Nephron progenitor cell (in vitro differentiated cells): ENCODE measurements around the gene TMEM256.

Source experiments
- DNase-seq: peaks from one replicate; pipeline ENCODE4 v3.0.0; 2021
- H3K27ac Mint-ChIP-seq: 2 replicates; pipeline ENCODE4 v1.8.0; 2021; ENCODE audit warnings: mild to moderate bottlenecking, moderate library complexity, mixed read lengths
- H3K27me3 Mint-ChIP-seq: 2 replicates; pipeline ENCODE4 v1.8.0; 2021; ENCODE audit warnings: mild to moderate bottlenecking, low read depth, mixed read lengths; ENCODE audit not compliant: poor library complexity
- H3K36me3 Mint-ChIP-seq: 2 replicates; pipeline ENCODE4 v1.8.0; 2021; ENCODE audit warnings: low read depth, mixed read lengths
- H3K4me1 Mint-ChIP-seq: 2 replicates; pipeline ENCODE4 v1.8.0; 2021; ENCODE audit warnings: mixed read lengths
- H3K4me3 Mint-ChIP-seq: 2 replicates; pipeline ENCODE4 v1.8.0; 2021; ENCODE audit warnings: mild to moderate bottlenecking, moderate library complexity, mixed read lengths
- H3K9me3 Mint-ChIP-seq: 2 replicates; pipeline ENCODE4 v1.8.0; 2021; ENCODE audit warnings: mild to moderate bottlenecking, moderate library complexity, mixed read lengths
- CTCF ChIP-seq: fragments of 200-600 bp; sonication (generic); IDR thresholded peaks from 2 replicates; pipeline ENCODE4 v1.5.0; 2021; ENCODE audit warnings: antibody characterized with exemption

Gene TMEM256

GRCh38 chr17:7432296-7432695 lies 28.4 kb upstream of the TMEM256 start:
- TF ChIP-seq CTCF = no peak
- H3K4me1 Mint-ChIP-seq = peaks cover 12% of the 10 kb centered on the region
- H3K36me3 Mint-ChIP-seq = no peaks in the 10 kb centered on the region
- H3K27me3 Mint-ChIP-seq = peaks cover 34% of the 10 kb centered on the region
- no peak overlapping the region for H3K4me3 Mint-ChIP-seq
- no peaks in the 10 kb centered on the region for H3K9me3 Mint-ChIP-seq
- no peak for DNase-seq
- no peak overlapping the region for H3K27ac Mint-ChIP-seq

GRCh38 chr17:7431231-7431630 lies 27.3 kb upstream of the TMEM256 start:
- TF ChIP-seq CTCF = no peak
- peaks cover 7% of the 10 kb centered on the region for H3K4me1 Mint-ChIP-seq

GRCh38 chr17:7429722-7430121 lies 25.8 kb upstream of the TMEM256 start:
- DNase-seq = no peak
- no peak overlapping the region for H3K4me3 Mint-ChIP-seq
- H3K36me3 Mint-ChIP-seq = no peaks in the 10 kb centered on the region
- no peak overlapping the region for H3K27ac Mint-ChIP-seq
- no peaks in the 10 kb centered on the region for H3K4me1 Mint-ChIP-seq
- H3K9me3 Mint-ChIP-seq = no peaks in the 10 kb centered on the region
- peaks cover 14% of the 10 kb centered on the region for H3K27me3 Mint-ChIP-seq
- no peak for TF ChIP-seq CTCF

More at GRCh38 chr17:7431231-7431630, 27.3 kb upstream of the TMEM256 start:
- DNase-seq = no peak
- no peaks in the 10 kb centered on the region for H3K9me3 Mint-ChIP-seq
- H3K27me3 Mint-ChIP-seq = peaks cover 23% of the 10 kb centered on the region
- no peaks in the 10 kb centered on the region for H3K36me3 Mint-ChIP-seq
- no peak overlapping the region for H3K4me3 Mint-ChIP-seq
- no peak overlapping the region for H3K27ac Mint-ChIP-seq

GRCh38 chr17:7428557-7428956 lies 24.7 kb upstream of the TMEM256 start, which contains the start of gene SPEM3:
TSS of gene SPEM3 (plus strand) at chr17:7428857. CDS start at chr17:7428903, 46 bp downstream.
- Mint-ChIP-seq H3K27ac (no peak within 1 kb of the TSS), H3K36me3 (no peaks in the 10 kb centered on the region), H3K4me1 (peaks cover 4% of the 10 kb centered on the region), H3K27me3 (peaks cover 10% of the 10 kb centered on the region), H3K4me3 (no peak within 1 kb of the TSS), H3K9me3 (no peaks in the 10 kb centered on the region)
- TF ChIP-seq CTCF = no peak
- no peak for DNase-seq

GRCh38 chr17:7427549-7427948 lies 23.7 kb upstream of the TMEM256 start:
- Mint-ChIP-seq H3K36me3 (no peaks in the 10 kb centered on the region), H3K4me1 (peaks cover 6% of the 10 kb centered on the region), H3K27me3 (peaks cover 10% of the 10 kb centered on the region), H3K9me3 (no peaks in the 10 kb centered on the region), H3K4me3 (no peak overlapping the region), H3K27ac (no peak overlapping the region)
- no peak for DNase-seq
- no peak for TF ChIP-seq CTCF

GRCh38 chr17:7426896-7427489 lies 23.1 kb upstream of the TMEM256 start:
- peaks cover 7% of the 10 kb centered on the region for H3K4me1 Mint-ChIP-seq
- H3K36me3 Mint-ChIP-seq = no peaks in the 10 kb centered on the region
- no peaks in the 10 kb centered on the region for H3K9me3 Mint-ChIP-seq
- no peak for TF ChIP-seq CTCF
- H3K4me3 Mint-ChIP-seq = no peak overlapping the region
- H3K27ac Mint-ChIP-seq = no peak overlapping the region
- peaks cover 9% of the 10 kb centered on the region for H3K27me3 Mint-ChIP-seq
- no peak for DNase-seq
